Right lobe of liver (tissue), 6 donors: ENCODE measurements around the gene ASAP3. TPM values are rescaled to one million over a fixed set of nuclear protein-coding genes. Genes with fewer than 3 reads are reported as not detected.

Experiments
- ATAC-seq, 4 donors: fragments of 200-7000 bp; cut with Tn5 transposase; one replicate each; pipeline ENCODE4 v1.9.1; 2020; ENCODE audit warnings: mild to moderate bottlenecking in 4 of 4, moderate library complexity in 4 of 4
- DNase-seq, 3 donors: peaks; one replicate each; pipeline ENCODE4 v3.0.0-alpha.2; 2020
- H3K27ac ChIP-seq, 3 donors: fragments of 200-600 bp; one replicate each; pipeline ENCODE4 v1.8.0; 2022
- H3K27me3 ChIP-seq, 2 donors: fragments of 200-600 bp; one replicate each; pipeline ENCODE4 v1.8.0; 2022
- H3K36me3 ChIP-seq, 4 donors: fragments of 200-600 bp; sonication (generic) in 1 of 4; one replicate each; pipeline versions ENCODE4 v1.5.1 to v1.8.0; 2017 to 2022; ENCODE audit warnings: control low read depth in 1 of 4
- H3K4me1 ChIP-seq, 4 donors: fragments of 200-600 bp; sonication (generic) in 1 of 4; one replicate each; pipeline versions ENCODE4 v1.5.1 to v1.8.0; 2017 to 2022; ENCODE audit warnings: control low read depth in 1 of 4
- H3K4me3 ChIP-seq, 3 donors: fragments of 200-600 bp; one replicate each; pipeline ENCODE4 v1.8.0; 2022
- H3K9me3 ChIP-seq, 4 donors: fragments of 200-600 bp; sonication (generic) in 1 of 4; one replicate each; pipeline versions ENCODE4 v1.5.1 to v1.8.0; 2017 to 2022; ENCODE audit warnings: control low read depth in 1 of 4
- POLR2A ChIP-seq: fragments of 450-650 bp; IDR thresholded peaks from one replicate; pipeline ENCODE4 v1.6.1; 2017; ENCODE audit warnings: antibody characterized with exemption, mild to moderate bottlenecking
- WGBS: methylation state at CpG from one replicate; pipeline ENCODE4 v1.1.6; 2018; ENCODE audit warnings: low coverage, low lambda C conversion rate; ENCODE audit not compliant: insufficient coverage; ENCODE audit errors: missing lambda C conversion rate; 5-methylcytosine and 5-hydroxymethylcytosine counted together
- intact Hi-C, 2 donors: fragments of 100-400 bp; cut with DNase I; formaldehyde crosslinking; loops; one replicate each; pipeline versions ENCODE4 v1.11.2 to v1.14.1; 2022
- total RNA-seq, 6 experiments: library from RNA; depleted of rRNA in 2 of 6; stranded (reverse); fragments of >200 nt in 2 of 6; fragmentation: NEBNext Ultra II Directional in 3 of 6; extraction: Animal tissue kit (Norgen Biotek cat#: 25700) in 3 of 6; gene quantifications; one replicate each; pipeline versions ENCODE4 v1.1.0 to v1.2.4, GENCODE V29; 2016 to 2023
- TF ChIP-seq, protein P1 (sequence below), 4 donors: fragments of 200-600 bp in 3 of 4; fragments of 450-650 bp in 1 of 4; IDR thresholded peaks; one replicate each; pipeline versions ENCODE4 v1.5.1 to v1.8.0; 2016 to 2022; ENCODE audit warnings: antibody characterized with exemption in 4 of 4, mild to moderate bottlenecking in 2 of 4
- donor health status: DM: no; HTN: yes; CAD: no.
- donor health status: DM: no; HTN: no; CAD: no.
- donor health status: DM: no; HTN: no; CAD: no.
- donor health status: DM: no; HTN: yes; CAD: no.
- donor health status: DM: no; HTN: yes; CAD: no.

The ASAP3 gene
- total RNA-seq, 6 experiments from 2014 or later, result 12.3 to 22.1 (median 16.6) TPM

DNA sequence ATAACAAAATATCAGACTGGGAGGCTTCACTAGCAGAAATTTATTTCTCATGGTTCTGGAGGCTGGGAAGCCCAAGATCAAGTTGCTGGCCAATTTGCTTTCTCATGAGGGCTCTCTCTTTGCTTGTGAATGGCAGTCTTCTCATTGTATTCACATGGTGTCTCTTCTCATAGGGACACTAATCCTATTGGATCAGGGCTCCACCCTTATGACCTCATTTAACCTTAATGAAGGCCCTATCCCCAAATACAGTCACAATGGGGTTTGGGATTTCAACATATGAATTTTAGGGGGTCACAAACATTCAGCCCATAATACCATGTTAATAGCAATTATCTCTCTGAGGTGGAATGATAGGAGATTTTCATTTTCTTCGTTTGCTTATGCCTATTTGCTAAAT lies 84.8 kb downstream of the ASAP3 start:
- Histone ChIP-seq H3K4me3 (no peak overlapping the region), H3K27me3 (no peaks in the 10 kb centered on the region), H3K27ac (no peak overlapping the region), H3K9me3 (no peaks in the 10 kb centered on the region), H3K36me3 (peaks cover 0 to 30% (median 11%) of the 10 kb centered on the region in 4 donors), H3K4me1 (peaks cover 0 to 27% (median 16%) of the 10 kb centered on the region in 4 donors)
- ATAC-seq (no peak), DNase-seq (no peak)
- TF ChIP-seq, protein P1, sequence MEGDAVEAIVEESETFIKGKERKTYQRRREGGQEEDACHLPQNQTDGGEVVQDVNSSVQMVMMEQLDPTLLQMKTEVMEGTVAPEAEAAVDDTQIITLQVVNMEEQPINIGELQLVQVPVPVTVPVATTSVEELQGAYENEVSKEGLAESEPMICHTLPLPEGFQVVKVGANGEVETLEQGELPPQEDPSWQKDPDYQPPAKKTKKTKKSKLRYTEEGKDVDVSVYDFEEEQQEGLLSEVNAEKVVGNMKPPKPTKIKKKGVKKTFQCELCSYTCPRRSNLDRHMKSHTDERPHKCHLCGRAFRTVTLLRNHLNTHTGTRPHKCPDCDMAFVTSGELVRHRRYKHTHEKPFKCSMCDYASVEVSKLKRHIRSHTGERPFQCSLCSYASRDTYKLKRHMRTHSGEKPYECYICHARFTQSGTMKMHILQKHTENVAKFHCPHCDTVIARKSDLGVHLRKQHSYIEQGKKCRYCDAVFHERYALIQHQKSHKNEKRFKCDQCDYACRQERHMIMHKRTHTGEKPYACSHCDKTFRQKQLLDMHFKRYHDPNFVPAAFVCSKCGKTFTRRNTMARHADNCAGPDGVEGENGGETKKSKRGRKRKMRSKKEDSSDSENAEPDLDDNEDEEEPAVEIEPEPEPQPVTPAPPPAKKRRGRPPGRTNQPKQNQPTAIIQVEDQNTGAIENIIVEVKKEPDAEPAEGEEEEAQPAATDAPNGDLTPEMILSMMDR (IDR thresholded peaks at IDR 0.05), result no peak
- no peak for TF ChIP-seq POLR2A
- WGBS, result 100% methylated on average over 1 of the region's 1 CpG
- intact Hi-C loops, result no loop called here

DNA sequence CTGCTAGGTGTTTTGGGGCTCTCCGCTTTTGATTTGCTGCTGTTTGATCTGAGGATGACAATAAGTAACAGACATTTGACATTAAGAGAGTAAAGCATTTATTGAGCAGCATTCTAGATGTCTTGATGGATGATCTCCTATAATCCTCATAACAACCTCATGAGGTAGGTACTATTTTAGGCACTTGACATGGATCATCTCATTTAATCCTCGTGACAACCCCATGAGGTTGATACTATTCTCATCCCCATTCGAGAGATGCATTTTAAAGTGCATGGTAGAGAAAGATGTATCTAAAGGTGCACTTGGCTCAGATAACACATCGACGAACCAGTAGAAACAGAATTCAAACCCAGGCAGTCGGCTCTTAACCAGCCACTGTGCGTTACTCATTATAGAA lies 86.1 kb downstream of the ASAP3 start:
- WGBS, result 98% methylated on average over 6 of the region's 7 CpGs
- DNase-seq (no peak), ATAC-seq (no peak)
- Histone ChIP-seq H3K27me3 (no peaks in the 10 kb centered on the region), H3K4me3 (no peak overlapping the region), H3K36me3 (peaks cover 0 to 26% (median 10%) of the 10 kb centered on the region in 4 donors), H3K4me1 (peaks cover 0 to 18% (median 11%) of the 10 kb centered on the region in 4 donors), H3K27ac (no peak overlapping the region), H3K9me3 (no peaks in the 10 kb centered on the region)
- TF ChIP-seq, protein P1 (IDR thresholded peaks at IDR 0.05), result no peak
- no peak for TF ChIP-seq POLR2A
- intact Hi-C loops, result no loop called here

DNA sequence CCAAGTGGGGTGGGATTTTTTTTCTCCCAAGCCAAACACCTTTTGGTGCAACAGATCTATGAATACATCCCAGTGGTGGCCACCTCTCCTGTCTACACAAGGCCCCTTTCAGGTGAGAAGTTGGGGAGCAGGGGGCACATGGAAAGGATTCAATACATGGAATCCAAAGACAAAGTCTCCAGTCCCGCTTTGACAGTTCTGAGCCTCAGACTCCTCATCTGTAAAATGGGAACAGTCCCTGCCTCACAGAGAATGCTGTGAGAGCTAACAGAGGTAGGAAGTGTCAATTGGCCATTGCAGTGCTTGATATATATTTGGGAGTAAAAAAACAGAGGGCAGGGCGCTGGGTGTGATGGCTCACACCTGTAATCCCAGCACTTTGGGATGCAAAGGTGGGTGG lies 87.6 kb downstream of the ASAP3 start:
- no peak for ATAC-seq
- no peak overlapping the region for H3K27ac ChIP-seq
- no peaks in the 10 kb centered on the region for H3K9me3 ChIP-seq
- no peak for DNase-seq
- H3K4me3 ChIP-seq, result no peak overlapping the region
- peaks cover 0 to 16% (median 9%) of the 10 kb centered on the region in 4 donors for H3K4me1 ChIP-seq
- H3K27me3 ChIP-seq, result no peaks in the 10 kb centered on the region
- peaks cover 0 to 24% (median 5%) of the 10 kb centered on the region in 4 donors for H3K36me3 ChIP-seq
- WGBS, result 82% methylated on average over 2 of the region's 2 CpGs
- intact Hi-C loops, result no loop called here
- TF ChIP-seq, protein P1 (IDR thresholded peaks at IDR 0.05), result no peak
- no peak for TF ChIP-seq POLR2A

DNA sequence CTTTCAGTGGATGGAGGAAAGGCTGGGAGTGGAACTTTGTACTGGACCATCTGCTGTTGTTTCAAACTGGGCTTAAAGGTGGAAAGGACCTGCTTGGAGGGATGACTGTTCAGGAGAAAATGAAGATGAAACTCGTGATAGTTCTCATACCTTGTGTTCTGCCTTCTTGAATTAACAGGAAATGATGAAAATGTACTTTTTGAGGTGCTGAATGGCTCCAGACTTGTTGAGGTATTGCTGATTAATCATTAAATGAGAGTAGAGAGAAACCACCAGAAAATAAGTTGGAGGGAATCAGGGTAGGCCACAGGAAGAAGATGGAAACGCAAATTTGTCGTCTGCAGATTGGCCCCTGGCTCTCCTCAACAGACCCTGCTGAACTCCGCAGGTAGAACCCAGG lies 88.1 kb downstream of the ASAP3 start:
- 83% methylated on average over 4 of the region's 4 CpGs for WGBS
- Histone ChIP-seq H3K4me1 (peaks cover 0 to 16% (median 9%) of the 10 kb centered on the region in 4 donors), H3K27me3 (no peaks in the 10 kb centered on the region), H3K27ac (peak overlapping the region in 1 of 3 donors; percentile 73), H3K9me3 (no peaks in the 10 kb centered on the region), H3K36me3 (peaks cover 0 to 24% (median 5%) of the 10 kb centered on the region in 4 donors), H3K4me3 (no peak overlapping the region)
- ATAC-seq (no peak), DNase-seq (no peak)
- TF ChIP-seq, protein P1 (IDR thresholded peaks at IDR 0.05), result no peak
- no peak for TF ChIP-seq POLR2A
- intact Hi-C loops, result no loop called here
